Body of pancreas (tissue), 4 donors: ENCODE results near the gene KRT33A.

Source experiments
- CTCF ChIP-seq, 7 experiments: fragments of 450-650 bp in 4 of 7; fragments of 200-600 bp in 3 of 7; sonication (generic) in 3 of 7; IDR thresholded peaks; one replicate each; pipeline ENCODE4 v1.5.1; 2016 to 2019; ENCODE audit warnings: antibody characterized with exemption in 7 of 7
- POLR2A ChIP-seq, 3 donors: fragments of 450-650 bp; IDR thresholded peaks; one replicate each; pipeline ENCODE4 v1.6.1; 2016; ENCODE audit warnings: antibody characterized with exemption in 3 of 3, mild to moderate bottlenecking in 2 of 3

DNA sequence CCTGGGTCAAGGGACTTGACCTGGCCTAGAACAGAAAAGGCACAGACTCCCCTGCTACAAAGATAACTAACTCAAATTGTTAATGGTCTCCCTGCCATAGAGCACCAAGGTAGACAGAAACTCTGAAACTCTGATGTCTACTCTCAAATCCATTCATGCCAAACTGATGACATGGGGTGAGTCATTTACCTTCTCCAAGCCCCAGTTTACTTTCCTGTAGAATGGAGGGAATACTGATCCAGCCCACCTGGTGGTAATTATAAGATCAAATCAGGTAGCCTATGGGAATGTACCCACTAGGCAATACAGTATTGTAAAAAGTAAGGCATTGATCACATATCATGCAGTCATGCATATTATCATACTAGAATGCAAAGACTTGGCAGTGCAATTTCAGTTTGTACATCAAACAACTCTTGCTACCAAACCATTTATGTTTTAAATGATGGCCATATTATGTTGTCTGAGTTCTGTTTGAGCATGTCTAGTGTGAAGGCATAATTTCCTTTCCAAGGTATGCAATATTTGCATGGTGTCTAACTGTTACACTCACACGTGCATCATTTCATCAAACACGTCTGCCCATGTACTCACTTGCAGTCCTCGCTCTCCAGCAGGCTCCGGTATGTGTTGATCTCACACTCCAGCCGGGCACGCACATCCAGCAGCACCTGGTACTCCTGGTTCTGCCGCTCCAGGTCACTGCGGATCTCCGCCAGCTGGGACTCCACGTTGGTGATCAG lies 43.8 kb upstream of the KRT33A start:
- TF ChIP-seq POLR2A (IDR thresholded peaks at IDR 0.05) (no peak), CTCF (IDR thresholded peaks at IDR 0.05) (no peak)
